Activated CD8-positive, alpha-beta memory T cell treated with anti-CD3 and anti-CD28 coated beads for 48 hours (primary cell): ENCODE data around the gene ANKS6.

ENCODE experiments used
- DNase-seq, 3 experiments: peaks; one replicate each; pipeline ENCODE4 v3.0.0-alpha.2; 2020; ENCODE audit warnings: low read depth in 2 of 3, low spot score in 2 of 3

Gene ANKS6

DNA sequence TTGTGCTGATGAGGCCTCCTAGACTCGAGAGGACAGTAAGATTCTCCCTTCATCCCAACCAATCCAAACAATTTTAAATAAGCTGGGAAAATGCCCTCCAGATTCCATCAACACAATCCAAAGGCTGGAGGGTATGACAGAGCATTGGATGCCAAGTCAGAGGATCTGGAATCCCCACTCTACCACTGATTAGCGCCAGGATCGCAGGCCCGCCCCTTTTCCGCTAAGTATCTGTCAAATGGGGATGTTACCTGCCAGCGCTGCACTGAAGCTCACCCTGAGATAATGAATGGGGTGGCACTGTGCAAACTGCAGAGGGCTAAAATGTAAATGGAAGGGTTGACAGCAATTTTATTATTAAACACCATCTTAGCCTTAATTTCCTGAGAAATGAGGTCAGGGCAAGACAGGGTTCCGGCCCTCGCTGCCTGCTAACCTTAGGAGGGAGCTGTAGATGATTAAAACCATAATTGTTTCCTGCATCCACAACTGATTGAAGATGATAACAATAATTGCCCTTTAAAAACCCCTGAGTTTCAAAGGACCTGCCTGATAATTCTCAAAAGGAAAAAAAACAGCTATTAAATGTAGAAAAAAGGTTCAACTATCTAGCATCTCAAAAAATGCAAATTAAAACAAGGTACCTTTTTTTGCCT lies 56.0 kb downstream of the ANKS6 start:
- no peak for DNase-seq

DNA sequence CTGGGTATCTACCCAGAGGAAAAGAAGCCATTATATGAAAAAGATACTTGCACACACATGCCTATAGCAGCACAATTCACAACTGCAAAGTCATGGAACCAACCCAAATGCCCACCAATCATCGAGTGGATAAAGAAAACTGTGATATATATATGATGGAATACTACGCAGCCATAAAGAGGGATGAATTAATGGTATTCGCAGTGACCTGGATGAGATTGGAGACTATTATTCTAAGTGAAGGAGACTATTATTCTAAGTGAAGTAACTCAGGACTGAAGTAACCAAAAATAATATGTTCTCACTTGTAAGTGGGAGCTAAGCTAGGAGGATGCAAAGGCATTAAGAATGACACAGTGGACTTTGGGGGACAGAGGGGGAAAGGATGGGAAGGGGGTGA lies 57.6 kb downstream of the ANKS6 start:
- no peak for DNase-seq

DNA sequence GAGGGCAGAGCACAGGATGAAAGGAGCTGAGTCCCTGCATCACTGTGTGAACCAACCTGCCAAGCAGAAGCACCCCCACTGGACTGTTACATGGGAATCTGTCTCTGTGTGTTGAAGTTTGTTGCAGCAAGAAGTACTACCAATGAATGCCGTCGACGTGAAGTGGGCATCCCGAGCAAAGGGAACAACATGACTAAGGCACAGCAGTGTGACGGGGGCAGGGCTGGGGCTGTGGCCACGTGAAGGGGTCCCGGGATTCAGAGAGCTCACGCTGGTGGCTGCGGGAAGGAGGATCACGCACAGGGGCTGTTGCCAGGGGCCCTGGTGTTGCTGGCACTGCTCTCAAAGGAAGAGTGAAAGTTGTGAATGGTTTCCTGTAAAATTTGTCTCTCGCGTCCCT lies 60.1 kb downstream of the ANKS6 start:
- no peak for DNase-seq

DNA sequence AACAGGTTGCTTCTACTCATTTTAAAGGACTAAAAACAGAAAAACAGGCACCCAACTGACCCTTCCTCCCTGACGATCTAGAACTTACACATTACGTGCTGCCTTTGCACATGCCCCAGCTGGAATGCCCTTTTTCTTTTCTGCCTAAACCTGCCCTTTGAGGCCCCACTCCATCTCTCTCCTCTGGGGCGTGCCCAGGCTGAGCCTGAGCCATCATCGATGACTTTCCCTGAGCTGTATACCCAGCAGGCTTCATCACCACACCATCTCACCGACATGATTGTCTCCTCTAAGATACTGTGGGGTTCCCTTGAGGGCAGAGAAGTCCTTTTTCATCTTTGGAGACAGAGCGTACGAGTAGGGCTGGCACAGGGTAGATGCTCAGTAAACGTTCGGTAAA lies 63.6 kb downstream of the ANKS6 start:
- no peak for DNase-seq

DNA sequence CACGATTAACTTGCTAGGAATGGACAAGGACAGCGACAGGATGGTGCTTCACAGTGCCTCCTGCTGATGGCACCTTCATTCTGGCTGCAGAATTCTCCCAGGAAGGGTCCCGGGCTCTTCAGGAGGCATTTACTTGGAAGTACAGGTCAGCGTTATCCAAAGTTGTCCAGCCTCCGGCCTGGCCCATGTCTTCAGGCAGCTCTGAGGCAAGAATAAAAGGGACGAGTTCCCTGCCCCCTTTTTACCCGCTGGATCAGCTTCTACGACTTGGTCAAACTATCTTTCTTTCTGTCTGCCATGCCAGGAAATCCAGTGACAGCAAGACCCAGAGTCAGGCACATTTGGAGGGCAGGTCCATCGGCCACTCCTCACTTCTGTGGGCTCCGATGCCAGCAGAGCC lies 64.3 kb downstream of the ANKS6 start:
- no peak for DNase-seq

DNA sequence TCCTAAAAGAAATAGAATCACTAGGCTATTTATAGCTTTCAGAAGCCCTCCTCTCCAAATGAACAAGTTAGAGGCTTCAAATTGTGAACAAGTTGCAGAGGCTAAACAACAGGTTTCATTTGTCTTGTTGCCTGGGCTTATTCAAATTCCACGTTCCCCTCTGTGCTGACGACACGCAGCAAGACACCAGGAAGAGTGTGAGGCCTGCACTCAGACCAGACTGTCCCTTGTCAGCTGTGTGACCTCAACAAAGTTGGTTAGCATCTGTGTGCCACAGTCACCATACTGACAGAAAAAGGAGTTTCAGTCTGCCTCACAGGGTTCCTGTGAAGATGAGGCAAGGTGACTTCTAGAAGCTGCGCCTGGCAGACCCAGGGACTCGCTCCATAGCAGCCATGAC lies 65.5 kb downstream of the ANKS6 start:
- no peak for DNase-seq

DNA sequence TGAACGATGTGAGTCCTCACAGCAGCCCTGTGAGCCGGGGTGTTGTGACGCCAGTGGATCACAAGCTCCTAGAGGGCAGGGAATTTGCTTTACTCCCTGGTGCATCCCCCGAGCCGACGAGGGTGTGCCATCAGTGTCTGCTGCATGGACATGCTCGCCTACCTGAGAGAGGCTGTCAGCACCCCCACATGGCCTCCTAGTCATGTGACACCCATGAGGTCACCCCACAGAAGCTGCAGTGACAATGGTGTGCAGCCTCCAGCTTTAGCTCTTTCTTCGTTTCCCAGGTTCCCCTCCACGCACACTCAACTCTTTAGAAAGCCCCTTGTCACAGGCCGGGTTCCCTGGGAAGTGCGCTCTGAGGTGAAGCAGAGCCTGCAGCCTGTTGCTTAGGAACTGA lies 67.9 kb downstream of the ANKS6 start:
- DNase-seq = no peak

DNA sequence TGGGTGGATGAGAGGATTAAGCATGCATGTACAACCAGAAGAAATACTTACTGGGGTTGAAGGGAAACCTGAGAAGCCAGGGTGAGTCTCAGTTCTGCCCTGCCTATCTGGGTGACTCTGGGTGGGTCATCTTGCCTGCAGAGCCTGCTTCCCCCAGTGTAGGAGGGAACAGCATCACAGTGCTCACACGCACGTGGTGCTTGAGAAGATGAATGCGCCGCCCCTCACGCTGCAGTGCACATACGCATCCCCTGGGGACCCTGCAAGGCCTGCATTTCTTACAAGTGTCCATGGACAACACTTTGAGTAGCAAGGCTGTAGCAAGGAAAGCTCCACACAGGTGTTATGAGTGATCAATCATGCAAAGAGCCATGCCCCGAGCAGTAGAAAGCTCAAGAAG lies 68.9 kb downstream of the ANKS6 start:
- DNase-seq = no peak

DNA sequence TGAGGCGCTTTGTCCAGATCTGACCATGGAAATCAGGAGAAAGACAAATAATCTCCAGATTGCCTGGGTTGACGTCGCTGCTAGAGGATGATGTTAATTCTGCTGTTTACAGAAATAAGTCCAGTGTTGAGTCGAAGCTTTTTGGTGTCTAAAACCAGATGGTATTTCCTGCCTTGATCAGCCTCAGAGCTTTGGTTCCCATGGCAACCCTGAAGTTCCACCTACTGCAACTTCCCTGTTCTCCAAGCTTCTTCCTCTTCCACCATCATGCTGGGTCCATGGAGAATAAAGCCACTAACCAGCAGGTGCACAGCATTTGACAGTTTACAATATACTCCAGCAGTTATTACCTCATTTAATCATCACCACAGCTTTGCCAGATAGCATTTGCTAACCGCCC lies 69.6 kb downstream of the ANKS6 start:
- DNase-seq = no peak

DNA sequence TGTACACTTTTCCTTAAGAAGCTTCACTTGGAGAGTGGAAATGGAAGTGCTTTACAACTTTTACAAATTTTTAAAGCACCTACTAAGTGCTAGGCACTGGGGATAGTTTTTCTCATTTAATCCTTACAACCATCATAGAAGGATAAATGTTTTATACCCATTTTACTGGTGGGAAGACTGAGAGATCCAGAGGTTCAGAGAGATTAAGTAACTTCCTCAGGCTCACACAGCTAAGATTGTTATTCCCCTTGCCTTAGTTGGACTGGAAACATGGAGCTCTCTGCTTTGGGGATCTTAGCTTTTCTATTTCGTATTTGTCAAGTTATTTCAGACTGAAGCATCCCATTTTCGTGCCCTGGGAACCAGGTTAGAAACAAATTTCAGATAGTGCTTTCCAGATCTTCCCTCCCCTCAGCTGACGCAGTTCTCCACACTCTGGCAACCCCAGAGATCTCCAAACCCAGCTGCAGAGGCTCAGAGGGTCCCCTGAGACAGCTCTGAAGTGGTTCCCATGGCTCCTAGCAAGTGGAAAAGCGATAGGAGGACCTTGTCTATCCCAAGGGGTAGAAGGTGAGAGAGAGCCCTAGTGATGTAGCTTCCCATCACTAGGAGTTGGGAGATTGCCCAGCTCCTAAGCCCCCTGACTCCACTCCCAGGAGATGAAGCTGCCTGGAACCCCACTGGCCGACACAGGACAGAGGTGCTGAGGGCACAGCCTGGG lies 71.4 kb downstream of the ANKS6 start:
- no peak for DNase-seq

DNA sequence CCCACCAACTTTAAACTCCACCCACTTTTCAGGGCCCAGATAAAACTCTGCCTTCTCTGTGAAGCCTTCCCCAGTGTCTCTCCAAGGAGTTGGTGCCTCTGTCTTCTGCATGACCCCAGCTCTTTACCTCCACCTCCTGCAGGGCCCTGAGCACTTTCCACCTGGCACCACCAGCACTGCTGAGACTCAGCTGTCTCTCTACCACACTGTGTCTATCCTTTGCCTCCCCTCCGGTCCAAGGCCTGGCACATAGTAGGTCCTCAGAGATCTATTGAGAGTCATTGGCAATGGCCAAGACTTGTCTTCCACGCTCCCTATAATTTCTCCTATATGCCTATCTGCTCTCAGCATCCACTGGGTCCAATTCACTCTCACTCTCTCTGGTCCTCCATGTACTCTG lies 74.7 kb downstream of the ANKS6 start:
- DNase-seq = no peak

DNA sequence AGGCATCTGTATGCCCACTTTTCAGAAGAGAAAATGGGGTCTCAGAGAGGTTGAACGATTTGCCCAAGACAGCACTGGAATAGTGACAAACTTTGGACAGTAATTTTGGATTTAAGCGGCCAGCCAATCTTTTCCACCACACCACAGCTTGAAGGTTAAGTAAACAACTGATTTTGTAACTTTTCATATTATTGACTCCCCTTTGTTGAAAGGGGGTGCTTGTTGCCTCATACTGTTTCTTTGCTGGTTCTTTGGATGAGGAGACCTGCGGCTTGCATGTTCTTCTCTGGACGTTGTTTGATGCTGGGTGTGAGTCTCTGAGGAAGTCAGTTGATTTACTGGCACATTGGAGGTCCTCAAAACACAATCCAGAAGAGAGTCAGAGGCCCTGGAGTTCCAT lies 76.0 kb downstream of the ANKS6 start:
- DNase-seq = no peak

DNA sequence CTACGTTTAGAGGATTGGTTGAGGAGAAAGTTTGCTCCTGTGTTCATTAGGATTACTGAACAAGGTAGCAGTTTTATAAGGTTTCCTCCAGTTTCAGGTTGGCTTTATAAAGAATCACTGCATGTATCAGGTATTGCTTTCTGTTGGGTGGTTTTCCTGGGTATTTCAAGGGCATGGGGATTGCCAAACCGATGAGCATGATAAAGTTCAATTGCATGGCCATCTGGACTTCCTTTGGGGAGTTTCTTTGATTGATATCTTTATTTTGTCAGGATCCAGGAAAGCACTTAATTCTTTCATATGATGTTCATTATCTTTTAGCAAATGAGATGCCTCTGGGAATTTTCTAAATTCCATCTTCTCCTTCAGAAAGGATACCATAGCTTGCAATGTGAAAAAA lies 77.3 kb downstream of the ANKS6 start:
- DNase-seq = no peak

DNA sequence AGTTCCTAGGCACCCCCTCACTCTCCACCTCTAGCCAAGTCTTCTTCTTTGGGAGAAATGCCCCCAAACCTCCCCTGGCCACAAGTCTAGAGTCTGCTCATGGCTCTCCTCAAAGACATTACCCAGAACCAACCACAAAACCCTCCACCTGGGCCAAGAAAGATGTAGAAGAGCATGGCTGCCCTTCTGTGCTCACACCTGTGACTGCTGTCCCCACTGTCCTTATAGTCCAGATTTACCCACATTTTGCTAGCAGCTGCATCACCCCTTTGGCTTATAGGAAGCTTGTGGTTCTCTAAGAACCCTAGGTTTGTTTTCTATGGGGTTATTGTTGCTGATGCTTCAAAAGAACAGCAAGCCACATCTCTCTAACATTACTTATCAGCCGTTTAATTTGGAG lies 81.5 kb downstream of the ANKS6 start:
- DNase-seq = no peak

DNA sequence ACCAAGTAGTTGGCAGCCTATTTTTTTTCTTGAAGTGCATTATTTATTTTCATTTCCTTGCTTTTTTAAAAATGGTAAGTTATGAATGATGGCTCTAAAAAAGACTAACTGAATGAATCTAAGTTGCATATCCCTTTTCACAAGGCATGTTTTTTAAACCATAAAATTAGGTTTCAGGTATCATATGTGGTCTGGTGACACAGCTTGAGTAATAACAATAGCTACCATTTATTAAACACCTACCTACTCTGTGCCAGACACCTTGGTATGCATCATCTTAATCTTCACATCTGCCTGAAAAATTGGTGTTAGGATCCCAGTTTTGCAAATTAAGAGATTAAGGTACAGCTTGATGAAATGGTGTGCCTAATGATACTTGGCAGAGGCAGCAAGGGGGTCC lies 83.4 kb downstream of the ANKS6 start:
- no peak for DNase-seq

DNA sequence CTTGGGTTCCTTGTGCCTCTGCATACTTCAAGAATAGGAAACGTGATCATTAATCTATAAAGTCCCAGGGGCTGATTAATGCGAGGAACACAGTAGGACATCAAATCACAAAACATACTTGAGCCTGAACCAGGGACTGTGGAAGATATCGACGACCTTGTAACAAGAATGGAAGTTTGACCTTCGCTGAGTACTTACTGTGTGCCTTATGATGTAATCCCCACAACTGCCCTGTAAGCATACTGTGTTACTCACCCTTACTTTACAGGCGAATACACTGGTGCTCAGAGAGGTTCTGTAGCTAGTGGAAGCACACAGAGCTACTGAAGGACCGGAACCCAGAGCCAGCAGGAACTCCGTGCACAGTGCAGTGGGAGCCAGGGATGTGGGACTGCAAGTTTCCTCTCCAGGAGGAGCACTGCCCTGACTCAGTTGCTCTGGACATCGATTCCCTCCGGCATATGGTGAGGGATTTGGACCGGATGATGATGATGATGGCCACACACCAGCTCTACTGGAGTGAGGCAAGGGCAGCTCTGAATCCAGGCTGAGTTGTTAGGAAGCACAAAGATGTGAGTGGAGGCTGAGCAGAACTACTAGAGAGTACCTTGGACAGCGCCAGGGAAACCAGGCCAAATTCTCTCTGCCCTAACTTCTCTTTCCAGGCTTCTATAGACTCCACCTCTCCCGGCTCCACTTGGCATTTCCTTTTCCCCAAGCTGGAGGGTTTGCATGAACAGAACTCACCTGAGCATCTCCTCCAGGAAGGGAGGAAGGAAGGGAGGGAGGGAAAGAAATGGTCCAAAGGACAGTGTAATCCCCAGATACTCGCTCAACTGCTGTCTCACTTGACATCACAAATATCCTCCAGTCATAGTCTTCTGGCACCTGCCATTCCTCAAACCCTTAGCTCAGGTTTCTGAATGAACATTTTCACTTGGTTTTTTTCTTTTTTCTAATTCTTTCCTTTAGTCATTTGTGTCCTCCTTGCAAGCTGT lies 86.1 kb downstream of the ANKS6 start:
- no peak for DNase-seq

DNA sequence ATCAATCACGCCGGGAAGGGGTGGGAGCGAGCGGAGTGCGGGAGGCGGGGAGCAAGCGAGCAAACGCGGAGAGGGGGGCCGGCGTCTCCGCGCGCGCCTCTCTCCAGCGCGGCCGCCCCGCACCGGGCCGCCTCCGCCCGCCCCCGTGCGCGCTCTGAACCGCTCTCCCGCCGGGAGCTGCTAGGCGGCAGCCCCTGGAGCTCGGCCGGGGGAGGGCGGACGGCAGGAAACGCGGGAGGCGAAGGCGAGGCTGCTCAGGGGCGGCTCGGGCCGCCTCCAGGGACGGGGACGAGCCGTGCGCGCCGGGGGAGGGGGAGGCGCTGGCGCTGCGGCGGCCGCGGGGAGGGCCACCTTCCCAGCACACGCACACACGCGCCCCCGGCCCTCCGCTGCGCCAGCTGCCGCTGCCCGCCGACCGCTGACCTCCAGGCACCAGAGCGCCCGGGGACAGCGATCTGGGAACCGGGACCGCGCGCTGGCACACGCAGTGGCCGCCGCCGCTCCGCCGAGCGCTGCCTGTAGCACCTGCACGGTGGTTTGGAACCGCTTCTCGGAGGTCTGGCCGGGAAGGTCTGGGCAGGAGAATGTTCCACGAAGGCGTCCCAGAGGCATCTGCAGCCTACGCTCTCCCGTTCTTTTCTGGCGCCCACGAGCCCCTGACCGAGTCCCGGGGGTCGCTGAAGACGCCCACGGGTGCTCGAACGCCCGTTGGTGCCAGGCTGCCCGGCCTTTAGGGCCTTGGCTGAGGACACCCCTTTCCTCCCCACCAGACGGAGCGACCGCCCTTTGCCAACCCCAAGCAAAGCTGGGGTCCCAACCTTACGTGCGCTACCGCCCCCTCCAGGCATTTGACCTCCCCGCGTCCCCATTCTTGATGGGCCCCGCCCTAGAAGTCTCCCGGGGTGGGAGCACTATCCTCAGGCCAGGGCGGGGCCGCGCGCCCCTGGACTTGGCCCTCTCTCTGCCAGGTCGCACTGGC lies 87.1 kb downstream of the ANKS6 start, which contains the start of gene GABBR2:
Gene GABBR2 (minus strand): TSS at position 3 of the 979 bp plus-strand sequence. CDS start 198 bp downstream, outside the sequence.
- DNase-seq = no peak

DNA sequence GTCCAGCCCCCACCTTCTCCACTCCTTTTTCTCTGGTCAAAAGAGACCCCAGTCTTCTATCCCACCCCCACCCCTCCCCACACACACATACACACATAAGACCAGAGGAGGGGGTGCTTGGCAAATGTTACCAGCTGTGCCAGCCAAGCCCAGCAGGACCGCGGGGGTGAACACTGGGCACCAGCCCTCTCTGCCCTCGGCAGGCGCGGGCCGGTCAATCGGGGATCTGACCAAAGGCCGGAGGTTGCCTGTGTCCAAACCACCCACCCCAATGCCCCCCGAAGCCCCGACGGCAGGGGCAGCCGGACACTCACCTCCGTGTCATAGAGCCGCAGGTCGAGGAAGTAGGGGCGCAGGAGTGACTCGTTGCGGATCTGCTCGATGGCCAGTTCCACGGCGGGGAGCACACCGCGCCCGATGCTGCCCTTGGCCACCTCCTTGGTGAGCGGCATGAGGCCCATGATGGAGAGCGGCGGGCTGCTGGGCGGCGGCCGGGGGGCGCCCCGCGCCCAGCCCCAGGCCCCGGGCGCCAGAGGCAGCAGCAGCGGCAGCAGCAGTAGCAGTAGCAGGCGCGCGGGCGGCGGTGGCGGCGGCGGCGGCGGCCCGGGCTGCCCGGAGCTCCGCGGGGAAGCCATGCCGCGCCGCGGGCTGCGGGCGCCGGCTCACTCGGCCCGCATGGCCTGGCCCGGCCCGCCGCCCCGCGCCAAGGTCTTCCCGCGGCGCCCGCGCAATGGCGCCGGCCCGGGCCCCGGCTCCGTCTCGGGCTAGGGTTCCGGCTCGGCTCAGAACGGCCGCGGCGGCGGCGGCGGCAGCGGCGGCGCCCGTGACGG lies 88.0 kb downstream of the ANKS6 start:
- DNase-seq = no peak
